Measurements from ENCODE around the gene EVI2A.
A peak's percentile ranks its signal among the peaks of the same experiment; 100 is the strongest.
"Not testable (repeated sequence)": the region's sequence is repeated elsewhere in the genome, so short reads cannot be mapped to it uniquely, and the experiment has no call there.

EVI2A gene

DNA sequence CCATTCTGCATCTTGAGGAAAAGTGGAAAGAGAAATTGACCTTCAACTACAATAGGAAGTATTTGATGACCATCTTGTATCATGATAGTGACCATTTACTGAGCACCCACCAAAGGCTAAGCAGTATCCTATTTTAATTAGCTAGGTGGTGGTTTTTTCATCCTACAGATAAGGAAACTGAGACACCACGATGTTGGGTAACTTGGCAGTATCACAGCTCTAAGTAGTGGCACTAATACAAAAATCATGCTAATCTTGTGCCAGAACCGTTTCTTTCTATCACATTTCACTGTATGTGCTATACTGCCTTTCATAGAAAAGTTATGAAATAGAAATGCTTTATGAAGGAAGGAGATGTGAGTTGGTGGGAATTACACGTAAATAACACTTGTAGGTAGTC lies 9.9 kb downstream of the EVI2A start:
- DNase-seq = no peak

DNA sequence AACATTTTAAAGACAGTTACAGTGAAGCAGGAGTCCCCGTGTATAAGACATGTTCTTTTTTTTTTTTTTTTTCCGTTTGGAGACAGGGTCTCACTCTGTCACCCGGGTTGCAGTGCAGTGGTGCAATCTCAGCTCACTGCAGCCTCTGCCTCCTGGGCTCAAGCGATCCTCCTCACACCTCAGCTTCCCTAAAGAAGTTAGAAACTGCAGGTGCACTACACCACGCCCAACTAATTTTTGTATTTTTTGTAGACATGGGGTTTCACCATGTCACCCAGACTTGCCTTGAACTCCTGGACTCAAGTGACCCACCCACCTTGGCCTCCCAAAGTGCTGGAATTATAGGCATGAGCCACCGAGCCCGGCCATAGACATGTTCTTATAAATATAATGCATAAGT lies 10.5 kb downstream of the EVI2A start:
- DNase-seq = no peak

DNA sequence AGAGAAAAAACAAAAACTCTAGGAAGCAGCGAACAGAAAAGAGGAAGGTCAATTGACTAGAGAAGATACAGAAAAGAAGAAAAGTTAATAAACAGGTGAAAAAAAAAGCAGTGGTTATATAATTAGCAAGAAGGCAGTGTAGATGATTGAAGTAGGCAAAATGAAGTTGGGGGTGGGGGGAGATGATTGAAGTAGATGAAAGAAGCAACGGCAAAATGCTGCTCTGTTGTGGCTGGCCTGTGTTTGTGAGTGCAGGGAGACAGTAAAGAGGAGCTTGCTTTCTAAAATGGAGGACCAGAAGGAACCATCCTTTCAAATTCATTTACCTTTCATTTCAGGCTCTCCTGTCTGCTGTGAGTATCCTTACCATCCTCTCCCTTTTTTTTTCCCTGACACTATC lies 11.2 kb downstream of the EVI2A start:
- DNase-seq = peak; percentile 42

DNA sequence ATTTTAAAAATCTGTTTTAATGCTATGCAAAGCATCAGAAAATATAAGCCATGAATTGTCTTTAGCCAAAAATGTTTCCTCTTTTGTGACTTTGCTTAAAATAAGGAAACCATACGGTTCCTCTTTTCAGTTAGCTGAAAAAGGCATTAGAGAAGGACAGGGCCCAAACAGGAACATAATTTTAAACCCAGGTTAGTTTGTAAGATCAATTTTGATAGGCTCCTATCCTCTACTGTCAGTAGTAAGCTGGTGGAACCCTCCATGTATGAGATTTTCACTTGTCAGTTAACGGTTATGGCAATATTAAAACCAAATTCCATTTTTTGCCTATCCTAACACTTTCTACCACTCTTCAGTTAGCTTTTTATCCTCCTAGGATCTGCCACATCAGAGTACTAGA lies 11.9 kb downstream of the EVI2A start:
- no peak for DNase-seq

DNA sequence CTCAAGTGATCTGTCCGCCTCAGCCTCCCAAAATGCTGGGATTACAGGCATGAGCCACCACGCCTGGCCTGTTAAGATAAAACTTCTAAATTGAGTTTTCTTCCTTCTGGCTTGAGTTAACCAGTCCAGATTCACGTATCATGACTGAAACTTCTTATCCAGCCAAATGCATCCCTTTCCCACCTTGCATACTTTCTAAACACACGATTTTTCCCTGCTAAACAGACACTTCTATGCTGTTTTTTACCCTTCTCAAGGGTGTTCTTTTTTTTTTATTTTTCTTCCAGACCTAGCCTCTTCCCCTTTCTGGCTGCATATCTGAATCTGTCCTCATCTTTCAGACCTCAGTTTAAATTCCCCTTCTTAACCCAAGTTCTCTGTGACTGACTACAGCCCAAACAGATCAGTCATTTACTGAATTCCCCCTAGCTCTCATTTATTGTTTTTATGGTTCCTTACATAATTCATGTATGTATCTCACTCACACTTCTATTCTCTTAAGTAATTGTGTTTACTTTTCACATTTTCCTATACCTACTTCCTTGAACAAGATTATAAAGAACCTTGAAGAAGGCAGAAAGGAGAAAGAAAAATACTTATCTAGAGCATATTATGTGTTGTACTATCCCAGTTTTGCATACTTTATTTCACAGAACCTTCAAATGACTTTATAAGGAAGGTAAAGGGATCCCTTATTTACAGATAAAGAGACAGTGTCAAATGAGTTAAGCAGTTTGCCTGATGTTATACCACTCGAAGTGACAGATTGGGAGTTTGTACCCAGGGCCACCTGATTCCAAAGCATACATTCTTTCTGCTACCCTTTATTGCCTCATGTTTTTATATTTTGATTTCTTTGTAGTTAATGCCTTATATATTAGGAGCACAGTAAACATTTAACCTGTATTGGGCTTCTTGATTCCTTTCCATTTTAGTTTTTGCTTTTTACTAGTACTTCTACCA lies 12.8 kb downstream of the EVI2A start:
- DNase-seq = no peak

DNA sequence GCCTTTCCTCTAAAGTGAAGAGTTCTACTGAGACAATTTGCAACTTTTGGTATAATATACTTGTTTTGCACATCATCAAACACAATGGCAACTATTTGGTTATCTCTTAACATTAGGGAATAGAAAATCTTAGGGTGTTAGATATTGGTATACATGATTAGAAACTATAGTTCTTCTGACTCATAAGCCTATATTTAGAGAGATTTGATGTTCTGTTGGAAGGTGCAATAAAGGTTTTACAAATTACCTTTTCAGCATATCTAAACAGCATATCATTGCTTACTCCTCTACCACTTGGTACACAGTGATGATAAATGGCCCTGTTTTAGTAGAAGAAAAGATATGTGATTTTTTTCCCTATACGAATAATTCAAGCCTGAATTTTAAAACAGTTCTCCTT lies 13.8 kb downstream of the EVI2A start:
- DNase-seq = no peak

DNA sequence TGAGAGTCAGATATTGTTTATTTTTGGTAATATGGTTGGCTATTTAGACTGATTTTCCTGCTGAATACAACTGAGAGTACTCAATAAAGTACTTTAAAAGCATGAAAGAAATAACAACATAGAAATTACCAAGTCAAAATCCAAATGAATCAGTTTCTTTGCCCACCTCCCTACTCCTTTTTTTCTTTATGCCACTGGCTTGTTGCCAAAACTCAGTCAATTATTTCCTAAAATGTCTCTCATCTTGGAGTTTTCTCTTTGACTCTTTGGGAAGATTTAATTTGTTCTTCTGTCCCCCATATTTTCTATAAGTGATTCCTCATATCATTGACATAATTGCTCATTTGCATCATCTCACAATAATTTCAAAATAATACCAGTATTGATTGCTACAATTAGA lies 21.8 kb downstream of the EVI2A start:
- DNase-seq = no peak

DNA sequence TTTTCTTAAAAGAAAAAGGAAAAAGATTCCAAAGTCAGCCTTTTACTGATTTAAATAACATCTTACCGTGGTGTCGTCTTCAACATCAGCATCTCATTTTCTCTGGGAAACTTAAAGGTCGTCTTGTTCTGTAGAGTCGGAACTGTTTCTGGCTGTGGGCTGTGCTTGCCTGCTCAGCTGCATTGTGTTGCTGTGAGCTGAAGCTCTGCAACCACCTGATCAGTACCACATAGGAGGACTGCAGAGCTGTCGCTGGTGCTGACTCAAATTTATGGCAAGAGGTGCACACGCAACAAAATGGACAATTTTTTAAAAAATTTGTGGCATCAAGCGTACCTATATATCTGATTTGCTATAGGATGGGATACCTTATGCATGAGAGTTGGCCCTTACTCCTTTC lies 24.3 kb downstream of the EVI2A start, which contains the start of gene OMG:
OMG (minus strand) TSS at position 150 of the 400 bp plus-strand sequence. CDS start 908 bp downstream, outside the sequence.
- no peak for DNase-seq

DNA sequence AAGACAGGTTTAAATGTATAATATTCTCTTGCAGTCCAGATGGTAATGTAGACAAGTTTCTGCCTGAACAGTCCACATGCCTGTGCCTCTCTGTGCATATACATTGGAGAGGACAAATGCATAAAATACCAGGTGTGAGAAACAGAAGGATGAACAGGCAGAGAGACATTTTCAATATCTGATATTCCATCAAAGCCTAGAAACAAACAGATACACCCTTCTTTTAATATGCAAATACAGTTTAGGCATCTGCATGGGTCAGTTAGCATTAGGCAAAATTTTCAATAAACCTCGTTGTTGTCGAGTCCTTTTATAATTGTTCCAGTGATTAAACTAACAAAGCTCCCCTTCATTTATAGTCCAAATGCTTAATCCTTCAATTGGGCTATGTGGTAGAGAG lies 25.3 kb downstream of the EVI2A start:
- no peak for DNase-seq

DNA sequence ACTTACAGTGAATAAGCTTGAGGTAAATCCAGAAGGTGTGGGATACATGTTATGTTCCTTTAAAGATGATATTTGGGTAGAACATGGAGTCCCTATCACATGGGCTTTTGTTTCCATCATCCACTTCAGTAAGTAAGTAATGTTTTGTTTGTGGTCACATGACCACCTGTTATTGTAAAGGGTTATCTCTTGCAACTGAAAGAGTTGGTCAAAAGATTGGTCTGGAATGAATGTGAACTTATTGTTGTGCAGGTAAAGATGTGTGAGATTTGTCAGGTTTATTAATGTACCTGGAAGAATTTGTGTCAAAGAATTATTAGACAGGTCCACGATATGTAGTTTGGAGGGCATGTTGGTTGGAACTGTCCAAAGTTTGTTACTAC lies 25.9 kb downstream of the EVI2A start:
- DNase-seq = no peak

DNA sequence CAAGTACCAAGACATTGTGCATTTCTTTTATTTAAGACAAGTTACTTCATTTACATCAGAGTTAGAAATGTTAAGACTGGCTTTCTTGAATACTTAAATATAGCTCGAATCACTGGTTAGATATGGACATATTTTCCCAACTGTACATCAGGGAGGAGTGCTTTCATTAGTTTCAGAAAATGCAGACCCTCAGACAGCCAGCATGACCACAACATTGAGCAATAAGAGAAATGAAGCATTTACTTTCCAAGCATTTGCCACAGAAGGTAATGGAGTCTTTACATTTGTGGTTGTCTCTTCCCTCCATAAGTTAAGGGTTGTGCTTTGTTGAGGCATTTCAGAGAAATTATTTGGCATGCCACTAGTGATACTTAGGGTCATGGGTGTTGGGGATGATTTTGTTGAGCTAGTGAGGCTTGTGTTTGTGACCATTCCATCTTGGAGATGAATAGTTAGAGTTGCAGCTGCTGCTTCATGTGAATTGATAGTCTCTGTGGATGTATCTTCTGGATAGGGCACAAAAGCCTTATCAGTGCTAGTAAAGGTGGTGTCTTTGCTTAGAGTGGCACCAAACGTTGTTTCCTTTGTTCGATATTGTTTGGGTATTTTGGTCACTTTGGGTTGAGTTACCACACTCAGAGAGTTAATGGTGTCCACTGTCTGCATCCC lies 26.5 kb downstream of the EVI2A start:
- DNase-seq = no peak

DNA sequence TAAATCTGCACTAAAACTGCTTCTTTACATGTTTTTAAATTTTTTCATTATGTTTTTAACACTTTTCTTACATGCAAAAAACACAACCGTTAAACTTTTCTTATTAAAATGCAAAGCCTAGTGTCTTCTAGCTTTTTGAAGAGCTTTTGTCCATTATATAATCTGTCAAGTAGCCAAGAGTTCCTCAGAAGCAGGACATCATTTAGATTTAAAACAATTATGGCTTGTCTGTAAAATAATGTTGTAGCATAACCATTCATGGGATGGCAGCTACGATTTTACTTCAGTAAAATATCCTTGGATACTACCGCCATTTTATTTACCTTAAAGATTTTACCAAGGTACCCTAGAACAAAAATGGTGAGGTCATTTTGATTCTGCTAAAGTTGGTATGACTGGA lies 27.2 kb downstream of the EVI2A start:
- no peak for DNase-seq

DNA sequence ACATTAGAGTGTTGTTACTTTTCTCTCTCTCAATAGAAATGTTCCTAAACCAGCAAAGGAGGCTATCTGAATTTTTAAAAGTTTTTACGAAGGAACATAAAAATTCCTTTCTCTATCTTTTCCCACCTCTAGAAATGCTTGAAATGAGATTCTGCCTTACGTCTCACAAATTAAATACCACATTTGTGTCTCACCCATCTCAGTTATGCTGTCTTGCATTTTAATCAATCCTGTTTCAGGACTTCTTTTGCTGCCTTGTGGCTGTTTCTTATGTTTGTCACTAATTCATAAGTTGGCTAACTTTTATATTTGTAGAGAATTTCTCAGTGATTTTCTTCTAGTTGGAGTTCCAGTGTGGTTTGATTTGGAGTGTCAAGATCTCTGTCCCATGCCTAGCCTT lies 27.8 kb downstream of the EVI2A start:
- no peak for DNase-seq

DNA sequence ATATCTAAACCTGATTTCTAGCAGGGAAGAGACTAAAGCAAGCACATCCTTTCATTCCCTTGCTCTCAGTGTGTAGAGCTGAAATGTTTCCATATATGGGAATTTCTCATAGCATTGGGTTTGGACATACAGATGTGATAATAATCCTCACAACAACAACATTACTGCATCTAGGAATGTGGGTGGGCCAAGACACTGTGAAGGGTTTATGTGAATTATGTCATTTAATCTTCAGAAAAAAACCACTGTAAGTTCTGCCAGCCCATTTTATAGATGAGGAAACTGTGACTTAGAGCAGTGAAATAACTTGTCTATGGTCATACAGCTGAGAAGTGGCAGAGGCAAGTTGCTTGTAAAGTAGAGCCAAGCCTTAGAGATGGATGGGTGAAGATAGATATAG lies 29.6 kb downstream of the EVI2A start:
- no peak for DNase-seq

DNA sequence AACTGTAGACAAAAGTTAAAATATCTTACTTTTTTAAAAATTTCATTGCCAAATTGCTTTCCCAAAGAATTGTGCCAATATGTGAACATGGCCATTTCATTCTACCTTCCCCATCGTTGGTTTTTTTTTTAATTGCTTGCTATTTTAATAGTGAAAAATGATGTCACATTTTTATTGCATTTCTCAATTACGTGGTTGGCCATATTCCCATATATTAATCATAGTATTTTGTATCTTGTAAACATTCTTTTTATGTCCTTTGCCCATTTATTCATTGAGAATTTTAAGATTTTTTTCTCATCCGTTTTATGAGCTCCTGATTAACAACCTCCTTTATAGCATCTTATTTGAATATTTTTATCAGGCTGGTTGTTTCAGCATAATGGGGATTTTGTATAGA lies 31.6 kb downstream of the EVI2A start:
- no peak for DNase-seq

DNA sequence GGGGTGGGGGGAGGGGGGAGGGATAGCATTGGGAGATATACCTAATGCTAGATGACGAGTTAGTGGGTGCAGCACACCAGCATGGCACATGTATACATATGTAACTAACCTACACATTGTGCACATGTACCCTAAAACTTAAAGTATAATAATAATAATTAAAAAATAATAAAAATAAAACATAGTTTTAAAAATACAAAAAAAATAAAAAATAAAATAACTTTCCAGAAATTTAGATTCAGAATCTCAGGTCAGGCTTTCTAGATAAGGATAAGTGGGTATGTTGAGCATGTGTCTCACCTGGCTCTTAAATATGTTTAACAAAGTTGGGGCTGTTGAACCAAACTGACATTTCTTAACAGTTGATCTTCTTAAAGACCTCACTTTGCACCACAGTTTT lies 33.5 kb downstream of the EVI2A start:
- not testable (repeated sequence) for DNase-seq

DNA sequence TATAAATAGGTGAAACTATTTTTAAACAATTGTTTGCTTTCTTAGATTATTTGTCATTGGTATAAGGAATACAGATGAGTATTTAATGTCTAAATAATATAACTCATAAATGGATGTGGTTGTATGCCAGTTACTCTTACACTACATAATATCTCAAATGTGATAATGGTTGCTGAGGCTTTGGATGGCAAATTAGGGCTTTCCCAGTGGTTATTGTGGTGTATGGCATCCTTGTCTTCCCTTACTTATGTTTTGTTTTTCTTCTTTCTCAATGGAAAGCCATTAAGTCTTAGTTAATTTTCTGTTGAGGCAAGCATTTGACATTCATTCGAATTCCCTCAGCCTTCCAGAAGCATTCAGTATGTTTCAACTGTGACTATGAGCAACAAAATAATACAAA lies 34.8 kb downstream of the EVI2A start:
- DNase-seq = no peak

DNA sequence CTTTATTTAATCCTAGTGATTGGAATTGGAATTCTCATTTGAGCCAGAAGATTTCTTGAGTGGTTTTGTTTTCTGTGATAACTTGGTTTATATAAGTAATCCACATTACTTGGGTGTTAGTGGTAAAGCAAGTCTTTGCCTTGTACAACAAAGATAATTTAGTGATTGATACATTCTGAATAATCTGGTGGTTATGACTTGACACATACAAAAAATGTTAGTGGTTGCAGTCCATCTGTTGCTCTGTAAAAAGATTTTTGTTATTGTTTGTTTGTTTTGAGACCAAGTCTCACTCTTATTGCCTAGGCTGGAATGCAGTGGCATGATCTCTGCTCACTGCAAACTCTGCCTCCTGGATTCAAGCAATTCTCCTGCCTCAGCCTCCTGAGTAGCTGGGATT lies 37.6 kb downstream of the EVI2A start:
- no peak for DNase-seq

DNA sequence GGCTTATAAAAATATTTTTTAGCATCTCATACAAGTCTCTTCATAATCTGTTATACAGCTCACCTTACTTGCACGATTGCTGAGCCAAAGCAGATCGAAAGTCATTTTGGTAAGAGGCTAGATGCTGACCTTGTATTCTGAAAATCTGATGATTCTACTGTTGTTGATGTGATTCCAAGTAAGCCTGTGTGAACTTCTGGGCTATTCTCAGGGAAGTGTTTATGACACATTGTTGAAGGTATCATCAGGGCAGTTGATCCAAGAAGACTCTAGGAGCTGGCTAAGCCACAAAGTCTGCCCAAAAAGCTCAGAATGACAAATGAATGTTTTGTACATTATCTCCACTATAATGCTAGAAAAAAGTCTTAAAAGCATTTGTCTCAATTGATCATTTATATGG lies 40.4 kb downstream of the EVI2A start:
- no peak for DNase-seq

DNA sequence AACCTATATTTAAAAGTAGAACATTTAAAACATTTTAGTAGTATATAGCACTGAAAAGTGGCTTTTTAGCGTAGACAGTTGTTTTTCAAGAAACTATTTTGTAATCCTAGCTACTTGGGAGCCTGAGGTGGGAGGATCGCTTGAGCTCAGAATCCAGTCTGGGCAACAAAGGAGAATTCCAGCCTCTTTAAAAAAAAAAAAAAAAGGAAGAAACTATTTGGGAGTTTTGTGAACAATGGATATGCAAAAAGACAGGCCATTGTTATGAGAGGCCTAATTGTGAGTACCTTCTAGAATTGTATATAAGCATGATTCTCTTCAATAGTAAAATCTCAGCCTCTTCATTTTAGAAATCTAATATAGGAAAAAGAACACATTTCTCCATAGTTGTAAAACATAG lies 42.0 kb downstream of the EVI2A start:
- no peak for DNase-seq

DNA sequence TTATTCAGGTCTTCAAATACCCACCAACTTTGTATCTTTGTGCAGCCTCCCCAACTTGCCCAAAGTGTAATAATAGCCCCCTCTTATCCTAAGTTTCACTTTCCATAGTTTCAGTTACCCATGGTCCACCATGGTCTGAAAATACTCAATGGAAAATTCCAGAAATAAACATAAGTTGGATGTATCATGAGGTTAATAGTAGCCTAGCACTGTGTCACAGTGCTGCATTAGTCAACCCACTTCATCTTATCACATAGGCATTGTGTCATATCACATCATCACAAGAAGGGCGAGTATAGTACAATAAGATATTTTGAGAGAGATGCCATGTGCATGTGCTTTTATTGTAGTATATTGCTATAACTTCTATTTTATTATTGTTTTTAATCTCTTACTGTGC lies 46.3 kb downstream of the EVI2A start:
- DNase-seq = no peak

DNA sequence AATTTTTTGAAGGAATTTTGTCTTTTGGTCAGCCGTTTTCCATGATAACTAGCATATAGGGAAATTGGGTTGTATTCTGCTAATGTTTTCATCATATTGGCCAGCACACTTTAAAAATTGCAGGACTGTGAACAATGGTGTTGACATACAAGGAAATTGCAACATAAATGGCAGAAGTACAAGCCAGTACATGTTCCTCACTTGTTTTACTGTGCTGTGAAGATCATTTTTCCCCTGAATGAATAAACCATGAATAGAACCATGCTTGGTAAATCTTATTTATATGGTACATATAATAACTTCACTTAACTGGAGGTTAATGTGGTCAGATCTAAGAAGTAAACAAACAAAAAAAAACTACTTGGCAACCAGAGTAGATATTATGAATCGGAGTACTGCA lies 47.2 kb downstream of the EVI2A start:
- no peak for DNase-seq

DNA sequence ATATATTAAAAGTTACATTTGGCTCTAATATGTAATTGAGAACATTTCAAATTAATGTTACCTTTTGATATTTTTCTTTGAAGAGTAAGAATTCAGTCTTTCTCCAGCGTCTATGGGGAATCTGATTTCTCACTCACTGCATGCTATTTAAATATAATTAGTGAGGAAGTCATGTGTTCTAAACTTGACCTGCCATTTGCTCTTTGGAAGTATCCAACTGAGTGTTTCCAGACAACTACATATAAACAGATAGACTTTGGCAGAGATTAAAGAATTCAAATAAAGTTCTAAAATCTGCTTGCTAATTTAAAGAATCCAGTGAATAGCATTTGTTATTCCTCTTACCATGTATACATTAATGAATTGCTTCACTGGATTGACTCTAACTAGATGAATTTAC lies 47.9 kb downstream of the EVI2A start:
- DNase-seq = no peak

DNA sequence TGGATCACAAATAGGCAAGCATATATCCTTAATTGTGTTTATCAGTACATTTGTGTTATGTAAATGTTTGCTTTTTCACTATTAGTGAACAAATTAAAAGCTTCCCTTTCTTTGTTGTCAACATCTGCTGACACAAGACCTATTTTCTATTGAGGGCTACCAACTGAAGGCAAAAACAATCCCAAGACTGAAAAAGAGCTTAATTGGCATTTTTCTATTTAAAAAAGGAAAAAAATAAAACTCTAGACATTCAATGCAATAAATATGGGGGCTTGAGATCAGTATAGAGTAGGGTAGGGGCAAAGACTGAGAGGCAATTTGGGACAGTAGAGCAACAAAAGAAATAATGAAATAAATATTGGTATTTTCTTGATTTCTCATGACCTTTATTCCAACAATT lies 48.6 kb downstream of the EVI2A start:
- DNase-seq = no peak

DNA sequence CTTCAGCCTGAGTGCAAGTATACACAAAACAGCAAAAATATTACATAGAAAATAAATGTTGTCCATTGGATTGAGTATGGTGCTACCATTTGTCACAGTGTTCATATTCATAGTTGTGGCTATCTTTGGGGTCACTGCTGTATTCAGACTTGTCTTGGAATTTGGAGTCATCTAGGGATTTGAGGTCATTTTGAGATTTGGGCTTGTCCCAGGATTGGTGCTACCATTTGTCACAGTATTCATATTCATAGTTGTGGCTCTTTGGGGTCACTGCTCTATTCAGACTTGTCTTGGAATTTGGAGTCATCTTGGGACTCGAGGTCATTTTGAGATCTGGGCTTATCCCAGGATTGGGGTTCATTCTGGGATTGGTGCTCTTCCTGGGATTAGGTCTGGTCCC lies 49.2 kb downstream of the EVI2A start:
- no peak for DNase-seq
